Progenitor cell of endocrine pancreas (in vitro differentiated cells): ENCODE measurements around the gene RSBN1L. TPM values are rescaled to one million over a fixed set of nuclear protein-coding genes. Genes with fewer than 3 reads are reported as not detected.

Experiments used
- DNase-seq: peaks from one replicate; pipeline ENCODE4 v3.0.0; 2021; ENCODE audit warnings: low spot score; ENCODE audit not compliant: unreplicated experiment
- H3K27ac Mint-ChIP-seq: 2 replicates; pipeline ENCODE4 v1.8.0; 2021; ENCODE audit warnings: mild to moderate bottlenecking, moderate library complexity, mixed read lengths
- H3K27me3 Mint-ChIP-seq: 2 replicates; pipeline ENCODE4 v1.8.0; 2021; ENCODE audit warnings: mixed read lengths
- H3K36me3 Mint-ChIP-seq: 2 replicates; pipeline ENCODE4 v1.8.0; 2022; ENCODE audit warnings: mixed read lengths; ENCODE audit not compliant: insufficient read depth
- H3K4me1 Mint-ChIP-seq: 2 replicates; pipeline ENCODE4 v1.8.0; 2021; ENCODE audit warnings: low read depth, mixed read lengths
- H3K4me3 Mint-ChIP-seq: 2 replicates; pipeline ENCODE4 v1.8.0; 2021; ENCODE audit warnings: low read depth, mild to moderate bottlenecking, moderate library complexity, mixed read lengths
- H3K9me3 Mint-ChIP-seq: 2 replicates; pipeline ENCODE4 v1.8.0; 2021; ENCODE audit warnings: low read depth, mixed read lengths
- total RNA-seq: library from RNA; stranded (reverse); gene quantifications from 2 replicates; pipeline ENCODE4 v1.2.1, GENCODE V29; 2021
- TF ChIP-seq, protein P1 (sequence below): fragments of 200-600 bp; sonication (generic); IDR thresholded peaks from one replicate; pipeline ENCODE4 v1.5.0; 2021; ENCODE audit warnings: antibody characterized with exemption, mild to moderate bottlenecking; ENCODE audit not compliant: unreplicated experiment

RSBN1L gene
- total RNA-seq, 1 donor from 2014 or later = 24.5 TPM

DNA sequence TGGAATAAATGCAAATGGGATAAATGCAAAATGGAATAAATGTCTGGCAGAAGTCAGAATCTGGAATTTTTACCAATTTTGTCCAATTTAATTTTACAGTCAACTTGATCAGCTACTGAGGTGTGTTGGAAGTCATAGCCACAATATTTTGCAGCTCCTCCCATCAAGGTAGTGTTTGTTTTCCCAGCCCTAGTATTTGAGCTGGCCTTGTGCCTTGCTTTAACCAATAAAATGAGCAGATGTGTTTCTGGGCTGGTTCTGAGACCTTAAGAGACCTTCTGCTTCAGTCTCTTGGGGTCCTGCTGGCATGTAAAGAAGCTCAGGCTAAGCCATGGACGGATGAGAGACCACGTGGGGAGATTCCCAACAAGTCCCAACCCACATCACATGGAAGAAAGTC, 42.7 kb upstream of the RSBN1L start:
- no peak overlapping the region for H3K4me3 Mint-ChIP-seq
- TF ChIP-seq, protein P1, sequence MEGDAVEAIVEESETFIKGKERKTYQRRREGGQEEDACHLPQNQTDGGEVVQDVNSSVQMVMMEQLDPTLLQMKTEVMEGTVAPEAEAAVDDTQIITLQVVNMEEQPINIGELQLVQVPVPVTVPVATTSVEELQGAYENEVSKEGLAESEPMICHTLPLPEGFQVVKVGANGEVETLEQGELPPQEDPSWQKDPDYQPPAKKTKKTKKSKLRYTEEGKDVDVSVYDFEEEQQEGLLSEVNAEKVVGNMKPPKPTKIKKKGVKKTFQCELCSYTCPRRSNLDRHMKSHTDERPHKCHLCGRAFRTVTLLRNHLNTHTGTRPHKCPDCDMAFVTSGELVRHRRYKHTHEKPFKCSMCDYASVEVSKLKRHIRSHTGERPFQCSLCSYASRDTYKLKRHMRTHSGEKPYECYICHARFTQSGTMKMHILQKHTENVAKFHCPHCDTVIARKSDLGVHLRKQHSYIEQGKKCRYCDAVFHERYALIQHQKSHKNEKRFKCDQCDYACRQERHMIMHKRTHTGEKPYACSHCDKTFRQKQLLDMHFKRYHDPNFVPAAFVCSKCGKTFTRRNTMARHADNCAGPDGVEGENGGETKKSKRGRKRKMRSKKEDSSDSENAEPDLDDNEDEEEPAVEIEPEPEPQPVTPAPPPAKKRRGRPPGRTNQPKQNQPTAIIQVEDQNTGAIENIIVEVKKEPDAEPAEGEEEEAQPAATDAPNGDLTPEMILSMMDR = no peak
- no peak for DNase-seq
- no peaks in the 10 kb centered on the region for H3K27me3 Mint-ChIP-seq
- H3K4me1 Mint-ChIP-seq = peaks cover 4% of the 10 kb centered on the region
- H3K36me3 Mint-ChIP-seq = peaks cover 8% of the 10 kb centered on the region
- no peak overlapping the region for H3K27ac Mint-ChIP-seq
- no peaks in the 10 kb centered on the region for H3K9me3 Mint-ChIP-seq

DNA sequence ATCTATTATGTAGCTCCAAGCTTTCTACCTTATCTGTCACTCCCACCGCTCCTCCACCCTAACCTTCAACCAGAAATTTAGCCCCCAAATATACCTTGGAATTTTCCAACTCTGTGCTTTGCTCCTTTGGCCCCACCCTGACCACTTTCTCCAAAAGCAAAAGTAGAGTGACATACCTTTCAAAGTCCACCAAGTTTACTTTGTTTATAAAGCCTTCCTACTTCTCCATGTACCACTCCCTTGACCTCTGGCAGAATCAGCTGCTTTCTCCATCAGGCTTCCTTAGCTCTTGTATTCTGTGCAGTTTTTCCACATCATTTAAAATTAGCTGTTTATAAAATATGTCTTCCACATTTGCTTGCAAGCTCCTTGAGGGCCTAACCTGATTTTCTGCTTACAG, 40.9 kb upstream of the RSBN1L start:
- Mint-ChIP-seq H3K4me1 (no peaks in the 10 kb centered on the region), H3K27me3 (no peaks in the 10 kb centered on the region), H3K9me3 (no peaks in the 10 kb centered on the region), H3K36me3 (peaks cover 9% of the 10 kb centered on the region), H3K4me3 (no peak overlapping the region), H3K27ac (no peak overlapping the region)
- DNase-seq = no peak
- TF ChIP-seq, protein P1 = no peak

DNA sequence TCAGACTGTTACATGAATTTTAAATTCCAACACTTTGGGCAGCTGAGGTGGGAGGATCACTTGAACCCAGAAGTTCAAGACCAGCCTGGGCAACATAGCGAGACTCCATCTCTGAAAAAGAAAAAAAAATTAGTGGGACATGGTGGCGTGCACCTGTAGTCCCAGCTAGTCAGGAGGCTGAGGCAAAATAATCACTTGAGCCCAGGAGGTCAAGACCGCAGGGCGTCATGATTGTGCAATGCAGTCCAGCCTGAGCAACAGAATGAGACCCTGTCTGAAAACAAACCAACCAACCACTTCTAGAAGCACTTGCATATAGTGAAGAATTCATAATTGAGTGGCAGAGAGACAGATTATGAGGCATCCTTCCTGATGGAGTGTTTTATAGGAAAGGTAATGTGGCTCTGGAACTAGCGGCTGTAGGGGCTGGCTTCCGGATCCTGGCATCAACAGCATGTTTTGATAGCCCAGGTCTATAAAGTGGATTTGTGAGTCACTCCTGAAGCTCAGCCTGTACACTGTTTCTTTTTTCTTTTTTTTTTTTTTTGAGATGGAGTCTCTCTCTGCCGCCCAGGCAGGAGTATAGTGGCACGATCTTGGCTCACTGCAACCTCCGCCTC, 40.3 kb upstream of the RSBN1L start:
- Mint-ChIP-seq H3K9me3 (no peaks in the 10 kb centered on the region), H3K36me3 (peaks cover 9% of the 10 kb centered on the region), H3K27me3 (no peaks in the 10 kb centered on the region), H3K4me3 (no peak overlapping the region), H3K27ac (peak overlapping the region; percentile 59), H3K4me1 (no peaks in the 10 kb centered on the region)
- TF ChIP-seq, protein P1 = no peak
- no peak for DNase-seq

DNA sequence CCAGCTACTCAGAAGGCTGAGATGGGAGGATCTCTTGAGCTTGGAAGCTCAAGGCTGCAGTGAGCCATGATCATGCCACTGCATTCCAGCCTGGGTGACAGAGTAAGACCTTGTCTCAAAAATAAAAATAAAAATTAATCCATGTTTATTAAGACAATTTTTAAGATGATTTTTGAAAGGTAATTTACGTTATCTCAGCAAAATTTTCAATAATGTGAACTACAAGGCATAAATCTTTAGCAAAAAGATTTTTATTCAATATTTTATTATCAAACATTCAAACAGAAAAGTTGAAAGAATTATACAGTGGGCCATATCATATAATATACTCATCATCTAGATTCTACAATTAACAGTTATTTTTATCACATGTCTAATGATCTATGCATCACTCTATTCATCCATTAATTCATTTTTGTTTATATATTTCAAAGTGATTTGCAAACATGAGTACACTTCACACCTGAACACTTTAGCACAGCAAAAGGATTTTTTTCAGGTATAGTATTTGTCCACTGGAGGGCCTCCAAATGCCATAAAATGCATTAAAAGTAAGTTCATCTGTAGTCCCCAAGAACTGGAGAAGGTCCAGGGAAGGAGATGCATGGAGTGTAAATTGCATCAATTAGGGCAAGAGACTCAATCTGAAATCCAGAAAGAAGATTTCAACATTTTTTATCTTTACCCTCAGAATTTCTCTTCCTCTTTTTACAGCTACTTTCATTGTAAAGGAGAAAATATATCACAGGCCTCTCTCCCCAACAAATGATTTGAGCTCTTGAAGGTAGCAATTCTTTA, 38.6 kb upstream of the RSBN1L start:
- no peaks in the 10 kb centered on the region for H3K27me3 Mint-ChIP-seq
- H3K9me3 Mint-ChIP-seq = no peaks in the 10 kb centered on the region
- no peak overlapping the region for H3K27ac Mint-ChIP-seq
- TF ChIP-seq, protein P1 = peak; percentile 73
- H3K4me1 Mint-ChIP-seq = no peaks in the 10 kb centered on the region
- H3K36me3 Mint-ChIP-seq = peaks cover 11% of the 10 kb centered on the region
- no peak overlapping the region for H3K4me3 Mint-ChIP-seq
- DNase-seq = no peak

DNA sequence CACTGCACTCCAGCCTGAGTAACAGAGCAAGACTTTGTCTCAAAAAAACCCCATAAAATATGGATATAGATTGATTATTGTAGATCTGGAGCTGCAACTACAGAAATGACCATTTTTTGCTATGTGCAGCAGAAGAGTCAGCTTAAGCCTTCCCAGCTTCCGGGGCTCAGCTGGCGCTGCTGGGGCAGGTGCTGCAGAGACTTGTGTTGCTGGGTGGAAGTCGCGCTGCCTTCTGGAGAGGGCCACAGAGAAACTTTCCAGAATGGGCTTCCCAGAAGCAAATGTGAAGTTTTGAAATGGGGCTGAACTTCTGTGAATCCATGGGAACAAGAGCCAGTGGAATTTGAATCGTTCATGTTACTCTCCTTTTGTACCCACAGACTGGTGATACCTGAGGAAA, 37.3 kb upstream of the RSBN1L start:
- no peaks in the 10 kb centered on the region for H3K4me1 Mint-ChIP-seq
- DNase-seq = no peak
- no peak overlapping the region for H3K27ac Mint-ChIP-seq
- TF ChIP-seq, protein P1 = no peak
- H3K4me3 Mint-ChIP-seq = no peak overlapping the region
- H3K27me3 Mint-ChIP-seq = no peaks in the 10 kb centered on the region
- H3K9me3 Mint-ChIP-seq = no peaks in the 10 kb centered on the region
- H3K36me3 Mint-ChIP-seq = peaks cover 11% of the 10 kb centered on the region
